GM12892 (cell line): ENCODE data around the gene RTN4R.

Experiments
- DNase-seq: peaks from one replicate; pipeline ENCODE4 v3.0.0; 2011; ENCODE audit not compliant: insufficient read length
- FAIRE-seq: peaks from 2 replicates; lab custom pipeline; 2011; peaks lifted over from hg19 to GRCh38; lab: Jason Lieb, UNC
- POLR2A ChIP-seq: IDR thresholded peaks from 2 replicates; pipeline ENCODE4 v1.6.1; 2011; ENCODE audit warnings: low read depth, low read length, control low read depth
- POLR2AphosphoS5 ChIP-seq: IDR thresholded peaks from 2 replicates; pipeline ENCODE4 v1.6.1; 2011; ENCODE audit warnings: low read depth, low read length, control low read depth
- TAF1 ChIP-seq: IDR thresholded peaks from 2 replicates; pipeline ENCODE4 v1.6.1; 2011; ENCODE audit warnings: low read depth, mild to moderate bottlenecking, control low read depth, low read length, borderline replicate concordance

Gene RTN4R

DNA sequence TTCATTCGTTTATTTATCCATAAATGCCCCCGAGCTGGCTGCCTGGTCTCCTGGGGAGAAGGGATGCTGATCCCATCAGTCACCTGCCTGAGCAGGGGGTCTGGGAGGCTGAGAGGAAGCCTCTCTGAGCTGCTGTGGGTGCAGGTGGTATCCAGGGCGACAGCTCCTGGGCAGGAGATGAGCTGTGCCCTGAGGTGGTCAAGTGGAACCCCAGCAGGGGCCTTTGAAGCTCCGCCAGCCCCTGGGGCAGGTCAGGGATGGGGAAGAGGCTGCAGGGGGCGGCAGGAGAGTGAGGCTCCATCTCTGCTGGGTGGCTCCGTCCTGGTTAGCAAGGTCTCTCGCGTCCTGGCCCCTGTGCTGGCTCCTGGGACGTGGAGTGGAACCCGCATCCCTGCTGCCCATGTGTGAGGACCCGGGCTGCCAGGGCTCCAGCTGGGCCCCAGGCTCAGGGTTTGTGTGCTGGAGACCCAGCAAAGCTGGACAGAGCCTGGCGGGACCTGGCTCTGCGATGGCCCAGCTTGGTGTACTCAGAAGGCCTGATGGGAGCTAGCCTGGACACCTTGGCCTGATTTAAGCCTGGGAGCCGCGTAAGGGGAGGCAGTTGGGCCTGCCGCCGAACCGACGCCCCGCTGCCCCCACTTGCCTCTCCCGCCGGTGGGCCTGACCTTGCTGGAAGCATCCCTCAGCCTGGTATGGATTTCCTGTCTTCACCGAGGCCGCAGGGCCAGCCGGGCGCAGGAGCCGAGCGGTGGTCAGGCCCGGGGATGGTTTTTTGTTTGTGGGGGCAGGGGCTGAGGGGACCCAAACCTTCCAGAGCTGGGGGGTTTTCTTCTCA, 44.5 kb downstream of the RTN4R start:
- no peak for DNase-seq
- no peak for FAIRE-seq
- TF ChIP-seq POLR2A (no peak), POLR2AphosphoS5 (no peak)

DNA sequence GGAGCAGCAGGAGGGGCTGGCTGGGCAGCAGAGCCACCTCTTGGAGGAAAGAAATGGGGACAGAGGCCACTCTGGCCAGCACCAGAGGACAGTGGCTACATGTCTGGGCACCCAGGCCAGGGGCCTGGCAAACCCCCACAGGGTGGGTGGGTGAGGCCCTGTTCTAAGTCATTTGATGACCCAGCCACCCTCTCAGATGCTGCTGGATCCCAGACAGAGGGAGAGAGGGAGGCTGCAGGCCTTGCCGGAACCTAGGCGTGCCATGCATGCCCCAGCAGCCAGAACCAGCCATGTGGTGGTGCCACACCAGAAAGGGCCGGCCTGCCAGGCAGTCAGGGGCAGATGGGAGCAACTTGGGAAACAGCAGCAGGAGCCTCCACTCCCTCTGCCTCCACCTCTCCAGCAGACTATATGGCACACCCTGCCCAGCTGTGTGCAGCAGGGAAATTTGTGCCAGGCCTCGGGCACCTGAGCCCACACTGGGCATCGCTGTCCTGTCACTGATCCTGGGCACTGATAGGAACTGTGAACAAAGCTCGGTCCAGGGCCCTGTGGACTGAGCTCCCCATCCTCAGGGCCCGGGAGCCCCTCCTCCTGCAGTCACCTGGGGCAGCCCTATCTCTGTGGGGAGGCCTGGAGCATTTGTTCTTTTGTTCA, 45.2 kb downstream of the RTN4R start:
- no peak for TF ChIP-seq POLR2AphosphoS5
- TF ChIP-seq POLR2A = no peak
- no peak for TF ChIP-seq TAF1
- FAIRE-seq (no peak), DNase-seq (no peak)

DNA sequence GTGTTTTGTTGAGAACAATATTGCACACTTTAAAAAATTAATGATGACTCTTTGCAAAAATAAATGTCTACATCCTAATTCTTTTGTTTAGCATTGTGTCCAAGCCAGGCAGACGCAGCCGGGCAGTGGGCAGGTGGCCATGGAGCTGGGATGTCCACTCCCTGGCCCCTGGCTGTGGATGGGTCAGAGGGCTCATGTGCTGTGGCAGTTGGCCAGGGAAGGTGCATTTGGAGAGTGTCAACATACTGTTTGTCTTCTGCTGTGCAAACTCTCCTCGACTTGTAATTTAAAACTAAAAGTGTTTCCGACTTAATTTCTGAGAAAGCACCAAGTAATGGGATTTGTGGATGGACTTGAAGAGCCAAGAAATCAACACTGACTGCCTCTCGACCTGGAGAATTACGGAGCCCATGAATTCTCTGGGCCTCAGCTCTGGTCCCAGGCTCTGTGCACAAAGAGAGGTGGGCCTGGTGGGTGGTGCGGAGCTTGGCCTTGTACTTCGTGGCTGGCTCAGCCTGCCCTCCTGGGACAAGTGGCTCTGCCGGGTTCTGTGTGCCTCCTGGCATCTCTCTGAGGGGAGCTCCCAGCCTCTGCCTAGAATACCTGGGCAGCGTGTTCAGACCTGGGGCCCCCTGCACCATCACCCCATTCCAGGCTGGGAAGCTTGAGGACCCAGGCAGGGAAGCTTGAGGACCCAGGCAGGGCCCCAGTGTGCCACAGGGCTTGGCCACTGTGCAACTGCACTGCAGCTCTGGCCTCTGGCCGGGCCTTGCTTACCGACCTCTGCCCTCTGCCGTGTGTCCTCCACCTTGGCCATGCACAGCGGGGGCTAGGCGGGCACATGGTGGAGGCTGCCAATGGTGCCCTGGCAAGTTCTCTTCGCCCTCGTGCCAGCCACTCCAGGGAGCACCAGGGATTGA, 46.4 kb downstream of the RTN4R start:
- DNase-seq (no peak), FAIRE-seq (no peak)
- no peak for TF ChIP-seq POLR2AphosphoS5

DNA sequence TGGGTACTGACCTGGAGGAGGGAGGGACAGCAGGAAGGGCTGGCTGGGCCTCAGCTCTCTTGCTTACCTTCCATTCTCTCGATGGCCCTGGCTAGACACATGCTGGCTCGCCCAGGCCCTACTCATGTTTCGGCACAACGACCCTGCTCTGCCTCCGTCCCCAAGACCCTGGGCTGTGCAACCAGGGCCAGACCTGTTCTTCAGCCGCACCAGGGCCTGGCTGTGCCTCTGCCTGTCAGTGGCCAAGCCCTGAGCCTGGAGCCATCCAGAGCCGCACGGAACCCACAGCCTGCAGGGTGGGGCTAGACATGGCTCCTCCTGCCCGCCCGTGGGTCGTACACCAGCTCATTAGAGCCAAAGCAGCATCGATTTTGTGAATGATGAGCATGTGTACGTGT, 47.5 kb downstream of the RTN4R start:
- TF ChIP-seq TAF1 (no peak), POLR2AphosphoS5 (no peak)
- FAIRE-seq (no peak), DNase-seq (no peak)

DNA sequence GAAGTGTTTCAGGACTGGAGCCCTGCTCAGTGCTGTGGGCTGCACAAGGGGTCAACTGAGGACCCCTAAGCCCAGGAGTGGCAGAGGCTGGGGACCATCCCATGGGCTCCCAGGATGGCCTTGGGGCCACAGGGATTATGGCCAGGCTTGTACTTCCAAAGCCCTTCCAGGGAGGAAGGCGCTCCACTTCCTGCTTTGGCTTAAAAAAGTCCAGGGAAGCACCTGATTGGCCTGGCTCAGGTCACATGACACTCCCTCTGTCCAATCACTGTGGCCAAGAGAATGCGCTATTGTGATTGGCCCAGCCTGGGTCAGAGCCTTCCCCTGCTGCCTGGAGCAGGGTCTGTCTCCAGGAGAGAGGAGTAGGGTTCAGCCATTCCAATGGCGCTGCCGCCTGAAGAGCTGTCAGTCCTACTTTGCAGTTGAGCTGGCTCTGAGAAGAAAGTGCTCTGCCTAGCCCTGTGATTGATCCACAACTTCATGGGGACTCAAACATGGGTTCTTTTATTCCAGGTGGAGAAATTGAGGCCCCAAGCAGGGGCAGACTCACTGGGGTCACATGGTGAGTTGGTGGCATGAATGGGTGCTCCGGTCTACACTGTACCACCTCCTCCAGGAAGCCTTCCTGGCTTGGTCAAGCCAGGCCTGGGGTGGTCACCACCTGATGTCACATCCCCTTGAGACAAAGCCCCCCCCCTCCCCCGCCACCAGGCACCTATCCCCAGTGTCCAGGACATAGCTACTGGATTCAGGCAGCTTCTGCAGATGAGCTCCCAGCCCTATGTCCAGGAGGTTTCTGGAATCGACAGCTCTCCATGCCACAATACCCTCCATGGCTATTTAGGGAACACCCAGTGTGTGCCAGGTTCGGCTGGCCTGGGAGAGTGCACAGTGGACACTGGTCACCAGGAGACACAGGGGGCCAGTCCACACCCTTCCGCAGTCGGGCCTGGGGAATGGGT, 48.2 kb downstream of the RTN4R start:
- no peak for TF ChIP-seq TAF1
- no peak for TF ChIP-seq POLR2AphosphoS5
- no peak for TF ChIP-seq POLR2A
- no peak for DNase-seq
- FAIRE-seq = no peak

DNA sequence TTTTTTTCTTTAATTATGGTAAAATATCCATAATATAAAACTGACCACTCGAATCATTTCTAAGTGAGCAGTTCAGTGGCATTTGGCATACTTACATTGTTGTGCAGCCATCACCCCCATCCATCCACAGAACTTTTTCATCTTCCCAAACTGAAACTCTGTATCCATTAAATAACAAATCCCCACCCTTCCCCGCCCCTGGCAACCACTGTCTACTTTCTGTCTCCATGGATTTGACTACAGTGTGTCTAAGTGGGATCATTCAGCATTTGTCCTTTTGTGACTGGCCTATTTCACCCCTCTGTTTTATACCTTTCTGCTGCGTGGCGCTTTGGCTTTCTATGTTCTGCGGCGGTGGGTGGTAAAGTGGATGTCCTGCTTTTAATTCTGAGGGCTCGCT, 49.1 kb downstream of the RTN4R start:
- TF ChIP-seq POLR2A (no peak), POLR2AphosphoS5 (no peak), TAF1 (no peak)
- DNase-seq = no peak
- FAIRE-seq = no peak

DNA sequence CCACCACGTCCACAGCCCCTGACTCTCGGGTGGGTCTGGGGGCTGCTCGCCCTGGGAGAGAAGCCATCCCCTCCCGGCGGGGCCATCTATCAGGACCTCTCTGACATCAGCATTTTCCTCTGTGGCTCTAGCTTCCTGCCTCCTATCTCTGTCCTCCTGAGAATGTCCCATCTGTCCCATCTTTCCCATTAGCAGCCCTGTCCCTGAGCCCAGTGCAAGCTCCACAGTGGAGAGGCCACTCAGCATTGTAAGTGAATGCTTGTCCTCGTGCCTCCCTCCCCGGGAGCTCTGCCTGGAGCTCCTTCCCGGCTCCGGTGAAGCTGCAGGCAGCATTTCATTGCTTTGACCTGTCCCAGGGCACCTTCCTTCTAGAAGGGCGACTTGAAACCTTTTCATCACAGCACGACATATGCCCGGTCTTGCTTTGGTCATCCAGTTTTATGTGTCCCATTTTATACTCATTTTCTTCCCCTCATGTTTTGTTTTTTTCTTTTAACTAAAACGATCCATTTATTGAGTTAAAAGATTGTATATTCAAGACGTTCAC, 49.7 kb downstream of the RTN4R start:
- FAIRE-seq (no peak), DNase-seq (no peak)
- TF ChIP-seq TAF1 (no peak), POLR2AphosphoS5 (no peak), POLR2A (no peak)

DNA sequence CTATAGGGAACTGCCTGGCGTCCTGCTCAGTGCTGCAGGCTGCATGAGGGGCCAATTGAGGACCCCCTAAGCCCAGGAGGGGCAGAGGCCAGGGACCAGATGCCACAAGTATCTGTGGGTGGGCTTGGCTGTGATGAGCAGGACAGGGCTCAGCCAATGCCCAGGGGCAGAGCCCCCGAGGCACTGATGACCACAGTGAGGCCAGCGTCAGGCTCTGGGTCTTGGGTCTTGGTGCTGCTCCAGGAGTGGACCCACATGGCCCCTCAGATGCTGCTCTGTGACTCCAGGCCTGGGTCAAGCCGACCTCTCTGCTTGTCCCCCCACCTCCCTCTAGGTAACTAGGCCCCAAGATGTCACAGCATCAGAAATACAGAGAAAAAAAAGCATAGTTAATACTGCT, 50.6 kb downstream of the RTN4R start:
- TF ChIP-seq TAF1 = no peak
- no peak for TF ChIP-seq POLR2AphosphoS5
- TF ChIP-seq POLR2A = no peak
- FAIRE-seq (no peak), DNase-seq (no peak)

DNA sequence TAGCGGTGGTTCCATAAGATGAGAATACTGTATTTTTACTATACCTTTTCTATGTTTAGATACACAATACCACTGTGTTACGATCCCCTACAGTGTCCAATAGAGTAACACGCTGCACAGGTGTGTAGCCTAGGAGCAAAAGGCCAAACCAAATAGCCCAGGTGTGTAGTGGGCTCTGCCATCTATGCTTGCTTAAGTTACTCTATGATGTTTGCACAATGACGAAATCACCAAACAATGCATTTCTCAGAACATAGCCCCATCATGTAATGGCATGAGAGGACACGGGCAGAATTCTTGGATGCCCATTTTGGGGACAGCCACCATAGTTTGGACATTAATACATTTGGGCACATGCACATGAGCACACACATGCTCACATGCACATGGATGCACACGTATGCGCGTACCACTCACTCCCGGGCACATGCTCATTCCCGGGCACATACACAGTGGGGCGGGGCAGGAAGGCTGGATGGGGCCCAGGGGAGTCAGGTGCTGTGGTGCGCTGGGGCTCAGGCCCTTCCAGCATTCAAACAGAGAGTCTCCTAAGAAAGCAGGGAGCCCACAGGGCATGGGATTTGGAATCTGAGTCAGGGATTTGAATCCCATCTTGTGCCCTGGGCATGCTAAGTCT, 51.1 kb downstream of the RTN4R start:
- no peak for TF ChIP-seq POLR2AphosphoS5
- TF ChIP-seq POLR2A = no peak
- no peak for TF ChIP-seq TAF1
- FAIRE-seq (no peak), DNase-seq (no peak)

DNA sequence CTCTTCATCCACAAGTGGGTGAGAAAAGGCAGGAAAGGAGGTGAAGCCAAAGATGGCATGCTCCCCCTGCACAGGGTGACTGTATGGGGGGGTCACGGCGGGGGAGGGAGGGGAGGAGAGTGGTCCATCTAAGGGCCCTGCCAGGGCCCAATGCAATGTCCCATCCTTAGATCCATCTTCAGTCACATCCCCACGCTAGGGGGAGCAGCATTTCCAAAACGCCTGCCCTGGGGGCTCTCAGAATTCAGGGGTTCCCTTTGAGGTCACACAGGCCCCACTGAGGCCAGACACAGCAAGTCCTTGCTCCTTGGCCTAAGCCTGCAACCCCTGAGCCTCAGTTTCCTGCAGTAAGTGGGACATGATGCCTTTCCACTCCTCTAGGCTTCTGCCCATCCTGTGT, 52.4 kb downstream of the RTN4R start:
- FAIRE-seq = no peak
- TF ChIP-seq POLR2AphosphoS5 (no peak), POLR2A (no peak), TAF1 (no peak)
- no peak for DNase-seq
